Caco-2 (cell line): ENCODE results near the gene SMURF2. TPM values are rescaled to one million over a fixed set of nuclear protein-coding genes. Genes with fewer than 3 reads are reported as not detected.

Source experiments
- Bru-seq: library from RNA; stranded (reverse); fragments of 400-500 nt; gene quantifications from one replicate; lab custom pipeline; 2021; lab: Mats Ljungman, UMichigan
- BruChase-seq, 2 experiments: library from RNA; stranded (reverse); fragments of 400-500 nt; gene quantifications; one replicate each; lab custom pipeline; 2021; lab: Mats Ljungman, UMichigan
- BruUV-seq: library from RNA; stranded (reverse); fragments of 400-500 nt; replicated peaks from 2 replicates; lab custom pipeline; 2021; lab: Mats Ljungman, UMichigan
- CTCF ChIA-PET: fragments of 300-600 bp; sonication (Branson Sonifier 250); formaldehyde crosslinking; loops from one replicate; lab custom pipeline; 2022; ENCODE audit warnings: antibody characterized with exemption; lab: Charles Lee
- POLR2A ChIA-PET: fragments of 300-600 bp; sonication (Branson Sonifier 250); formaldehyde crosslinking; loops from one replicate; lab custom pipeline; 2022; ENCODE audit warnings: antibody characterized with exemption; lab: Charles Lee
- DNase-seq, 2 experiments: peaks; one replicate each; pipeline versions ENCODE4 v3.0.0 to v3.0.0-alpha.2; 2020 to 2022
- H3K27me3 ChIP-seq: replicated peaks from 2 replicates; pipeline ENCODE4 v1.6.0; 2011; ENCODE audit warnings: low read length; ENCODE audit not compliant: control insufficient read depth, insufficient read depth
- H3K36me3 ChIP-seq: 2 replicates; pipeline ENCODE4 v1.5.1; 2011; ENCODE audit warnings: low read length; ENCODE audit not compliant: control insufficient read depth, insufficient read depth
- H3K4me1 ChIP-seq: fragments of 250-450 bp; sonication (Bioruptor Pico); 2 replicates; pipeline ENCODE4 v1.5.1; 2020; ENCODE audit warnings: mild to moderate bottlenecking
- H3K4me3 ChIP-seq: 2 replicates; pipeline ENCODE4 v1.5.1; 2011; ENCODE audit warnings: low read depth, mild to moderate bottlenecking, control low read depth, low read length
- H3K9me3 ChIP-seq: fragments of 250-450 bp; sonication (Bioruptor Pico); 2 replicates; pipeline ENCODE4 v1.5.1; 2020; ENCODE audit warnings: mild to moderate bottlenecking, moderate library complexity
- H3K27ac Mint-ChIP-seq: one replicate; pipeline ENCODE4 v1.8.0; 2022; ENCODE audit warnings: mixed read lengths; ENCODE audit not compliant: unreplicated experiment
- H3K27me3 Mint-ChIP-seq: one replicate; pipeline ENCODE4 v1.8.0; 2022; ENCODE audit warnings: mixed read lengths; ENCODE audit not compliant: insufficient read depth, unreplicated experiment
- H3K36me3 Mint-ChIP-seq: one replicate; pipeline ENCODE4 v1.8.0; 2022; ENCODE audit warnings: mild to moderate bottlenecking, mixed read lengths; ENCODE audit not compliant: insufficient read depth, unreplicated experiment
- H3K4me1 Mint-ChIP-seq: one replicate; pipeline ENCODE4 v1.8.0; 2022; ENCODE audit warnings: low read depth, mixed read lengths; ENCODE audit not compliant: unreplicated experiment
- H3K4me3 Mint-ChIP-seq: one replicate; pipeline ENCODE4 v1.8.0; 2022; ENCODE audit warnings: mild to moderate bottlenecking, moderate library complexity, mixed read lengths; ENCODE audit not compliant: unreplicated experiment
- H3K9me3 Mint-ChIP-seq: one replicate; pipeline ENCODE4 v1.8.0; 2022; ENCODE audit warnings: mixed read lengths; ENCODE audit not compliant: unreplicated experiment
- CTCF ChIP-seq, 2 experiments: fragments of 200-600 bp in 1 of 2; IDR thresholded peaks; 1 replicate in 1 of 2; 2 replicates in 1 of 2; pipeline versions ENCODE4 v1.5.1 to v1.8.0; 2011 to 2022; ENCODE audit warnings: antibody characterized with exemption in 1 of 2, control low read depth in 1 of 2, inconsistent platforms in 1 of 2, low read depth in 1 of 2, low read length in 1 of 2, mild to moderate bottlenecking in 1 of 2, moderate library complexity in 1 of 2; ENCODE audit not compliant: insufficient read depth in 1 of 2, severe bottlenecking in 1 of 2, unreplicated experiment in 1 of 2
- intact Hi-C: fragments of 100-400 bp; cut with micrococcal nuclease; formaldehyde crosslinking; loops from one replicate; pipeline ENCODE4 v1.10.0; 2022; ENCODE audit not compliant: unreplicated experiment
- long read RNA-seq: library from polyadenylated mRNA; stranded (forward); transcript quantifications from one replicate; pipeline ENCODE4 v2.0.0, GENCODE V29; 2022
- total RNA-seq: library from RNA; stranded (reverse); gene quantifications from 2 replicates; pipeline ENCODE4 v1.2.3, GENCODE V29; 2022

The SMURF2 gene
- total RNA-seq = 23.9 and 26.9 TPM in 2 replicates
- percentile 79 among the genes with signal in this experiment for Bru-seq, nascent RNA
- BruChase-seq, experiment 1, labeled RNA remaining after a 2-hour chase = percentile 73 among the genes with signal in this experiment
- percentile 75 among the genes with signal in this experiment for BruChase-seq, experiment 2, labeled RNA remaining after a 6-hour chase
- long read RNA-seq, transcript SMURF2-201 (19 exons, 2,918 nt) = major isoform, 15 of 28 reads
- long read RNA-seq, partial matches to known transcripts = 3 of 28 reads
- long read RNA-seq, other reads (novel, unspliced or antisense) = 10 of 28 reads

GRCh38 chr17:64661976-64662773 lies at the start of gene SMURF2:
TSS of gene SMURF2 (minus strand) at chr17:64662307. CDS start at chr17:64661880, 427 bp downstream.
- H3K4me3 Mint-ChIP-seq = peak within 1 kb of the TSS; percentile 97
- POLR2A ChIA-PET = interaction anchor here (0.6 to 0.7 kb wide), 2 partner anchors 14 to 1489 kb away, joined by 3 read pairs; no protein-coding TSS in a partner anchor
- H3K27me3 Mint-ChIP-seq = no peaks in the 10 kb centered on the region
- Histone ChIP-seq H3K27me3 (no peaks in the 10 kb centered on the region), H3K4me1 (no peaks in the 10 kb centered on the region), H3K9me3 (no peaks in the 10 kb centered on the region), H3K4me3 (peak within 1 kb of the TSS; percentile 88), H3K36me3 (no peaks in the 10 kb centered on the region)
- no peak for TF ChIP-seq CTCF (IDR thresholded peaks at IDR 0.05; ENCODE audit: insufficient read depth in 1 of 2, low read depth in 1 of 2, low read length in 1 of 2, severe bottlenecking in 1 of 2, unreplicated experiment in 1 of 2)
- intact Hi-C loops = loop anchor here (5.0 kb wide), 1 partner anchor 155 kb away; the partner anchor contains the start of genes CEP95 and DDX5
- DNase-seq = peak; percentile 81 to 86
- CTCF ChIA-PET = interaction anchor here (1.4 kb wide), 1 partner anchor 112 kb away, joined by 6 read pairs; no protein-coding TSS in a partner anchor
- H3K27ac Mint-ChIP-seq = peak within 1 kb of the TSS; percentile 95
- no TSS peak for BruUV-seq
- peaks cover 20% of the 10 kb centered on the region for H3K36me3 Mint-ChIP-seq
- H3K4me1 Mint-ChIP-seq = peaks cover 23% of the 10 kb centered on the region
- no peaks in the 10 kb centered on the region for H3K9me3 Mint-ChIP-seq

- no peaks in the 10 kb centered on the region for H3K27me3 Mint-ChIP-seq
- DNase-seq = no peak
- H3K36me3 Mint-ChIP-seq = no peaks in the 10 kb centered on the region
- H3K4me1 ChIP-seq = no peaks in the 10 kb centered on the region
- H3K36me3 ChIP-seq = no peaks in the 10 kb centered on the region
- ChIA-PET POLR2A (no interaction called here), CTCF (no interaction called here)
- intact Hi-C loops = no loop called here
- no peaks in the 10 kb centered on the region for H3K9me3 Mint-ChIP-seq
- H3K9me3 ChIP-seq = no peaks in the 10 kb centered on the region
- no peaks in the 10 kb centered on the region for H3K4me1 Mint-ChIP-seq
- H3K4me3 Mint-ChIP-seq = no peak overlapping the region
- H3K27ac Mint-ChIP-seq = no peak overlapping the region
- no peaks in the 10 kb centered on the region for H3K27me3 ChIP-seq
- no peak overlapping the region for H3K4me3 ChIP-seq
- TF ChIP-seq CTCF (IDR thresholded peaks at IDR 0.05; ENCODE audit: insufficient read depth in 1 of 2, low read depth in 1 of 2, low read length in 1 of 2, severe bottlenecking in 1 of 2, unreplicated experiment in 1 of 2) = no peak
- no TSS peak for BruUV-seq
Measured at GRCh38 chr17:64709481-64709880, 47.4 kb upstream of the SMURF2 start.

GRCh38 chr17:64707050-64707591 lies 45.0 kb upstream of the SMURF2 start:
- Mint-ChIP-seq H3K4me1 (no peaks in the 10 kb centered on the region), H3K36me3 (no peaks in the 10 kb centered on the region), H3K27me3 (no peaks in the 10 kb centered on the region), H3K9me3 (no peaks in the 10 kb centered on the region), H3K27ac (no peak overlapping the region), H3K4me3 (no peak overlapping the region)
- H3K9me3 ChIP-seq = no peaks in the 10 kb centered on the region
- intact Hi-C loops = no loop called here
- POLR2A ChIA-PET = no interaction called here
- no peaks in the 10 kb centered on the region for H3K4me1 ChIP-seq
- CTCF ChIA-PET = no interaction called here
- H3K27me3 ChIP-seq = no peaks in the 10 kb centered on the region
- DNase-seq = peak in 1 of 2 experiments; percentile 40
- no peak for TF ChIP-seq CTCF (IDR thresholded peaks at IDR 0.05; ENCODE audit: insufficient read depth in 1 of 2, low read depth in 1 of 2, low read length in 1 of 2, severe bottlenecking in 1 of 2, unreplicated experiment in 1 of 2)
- no peak overlapping the region for H3K4me3 ChIP-seq
- BruUV-seq = no TSS peak
- no peaks in the 10 kb centered on the region for H3K36me3 ChIP-seq
